ENCODE results near the gene CR1L. TPM values are rescaled to one million over a fixed set of nuclear protein-coding genes. Genes with fewer than 3 reads are reported as not detected.
"Not testable (repeated sequence)": the region's sequence is repeated elsewhere in the genome, so short reads cannot be mapped to it uniquely, and the experiment has no call there.

Gene CR1L
- polyA plus RNA-seq, 1 donor from 2014 or later, result not detected

DNA sequence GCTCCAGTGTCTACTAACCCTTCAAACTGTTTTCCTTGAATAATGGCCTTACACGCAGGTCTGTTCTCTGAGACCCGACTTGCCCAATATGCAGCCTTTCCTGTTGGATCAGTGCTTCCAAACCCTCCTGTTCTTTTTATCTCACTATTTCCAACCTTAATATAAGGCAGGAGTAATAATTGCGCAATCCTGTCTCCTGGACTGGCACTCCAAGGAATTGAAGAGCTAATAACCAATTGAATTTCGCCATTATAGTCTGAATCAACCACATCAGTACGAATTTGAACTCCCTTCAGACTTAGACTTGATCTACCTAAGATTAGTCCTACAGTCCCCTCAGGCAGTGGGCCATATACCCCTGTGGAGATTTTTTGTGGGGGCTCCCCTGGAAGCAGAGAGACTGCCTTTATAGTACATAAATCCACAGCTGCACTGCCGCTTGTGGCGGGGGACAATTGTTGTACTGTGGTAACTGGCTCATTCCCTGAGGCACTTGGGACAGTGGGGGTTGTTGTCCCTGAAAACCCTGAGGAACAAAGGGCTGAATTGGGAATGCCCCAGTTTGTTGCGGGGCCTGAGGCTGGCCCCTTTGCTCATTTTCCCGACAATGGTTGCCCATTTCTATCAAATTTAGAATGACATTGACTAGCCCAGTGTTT, 6.3 kb upstream of the CR1L start:
- H3K9ac ChIP-seq (ENCODE audit: low read length), result not testable (repeated sequence)

DNA sequence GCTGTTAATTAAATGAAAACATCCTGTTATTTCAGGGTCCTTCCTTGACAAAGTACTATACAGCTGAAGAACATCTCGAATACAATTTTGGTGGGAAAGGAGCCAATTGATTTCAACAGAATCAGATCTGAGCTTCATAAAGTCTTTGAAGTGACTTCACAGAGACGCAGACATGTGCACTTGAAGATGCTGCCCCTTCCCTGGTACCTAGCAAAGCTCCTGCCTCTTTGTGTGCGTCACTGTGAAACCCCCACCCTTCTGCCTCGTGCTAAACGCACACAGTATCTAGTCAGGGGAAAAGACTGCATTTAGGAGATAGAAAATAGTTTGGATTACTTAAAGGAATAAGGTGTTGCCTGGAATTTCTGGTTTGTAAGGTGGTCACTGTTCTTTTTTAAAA, 5.6 kb upstream of the CR1L start:
- not testable (repeated sequence) for H4K20me1 ChIP-seq (ENCODE audit: insufficient read depth); H3K9me3 ChIP-seq (ENCODE audit: low read length); H3F3A ChIP-seq (ENCODE audit: insufficient read depth, low read length, poor library complexity, severe bottlenecking); H3K9ac ChIP-seq (ENCODE audit: low read length); H3K79me2 ChIP-seq (replicated peaks; ENCODE audit: insufficient read depth, low read length); H3K4me3 ChIP-seq (ENCODE audit: low read length); H3K27me3 ChIP-seq (ENCODE audit: insufficient read depth, low read depth, low read length); H3K4me2 ChIP-seq (ENCODE audit: low read length); H2AFZ ChIP-seq (ENCODE audit: low read depth, low read length); H3K9me2 ChIP-seq (ENCODE audit: insufficient read depth, low read length); H3K27ac ChIP-seq (ENCODE audit: low read length); H3K36me3 ChIP-seq (ENCODE audit: insufficient read depth, low read length)

More for the DNA sequence above, 6.3 kb upstream of the CR1L start:
- H3K4me3 ChIP-seq (ENCODE audit: low read length); H3K79me2 ChIP-seq (replicated peaks; ENCODE audit: insufficient read depth, low read length); H3K4me2 ChIP-seq (ENCODE audit: low read length); H3K9me2 ChIP-seq (ENCODE audit: insufficient read depth, low read length); H3K27ac ChIP-seq (ENCODE audit: low read length); H3F3A ChIP-seq (ENCODE audit: insufficient read depth, low read length, poor library complexity, severe bottlenecking); H2AFZ ChIP-seq (ENCODE audit: low read depth, low read length); H3K36me3 ChIP-seq (ENCODE audit: insufficient read depth, low read length); H3K27me3 ChIP-seq (ENCODE audit: insufficient read depth, low read depth, low read length); H4K20me1 ChIP-seq (ENCODE audit: insufficient read depth); H3K9me3 ChIP-seq (ENCODE audit: low read length): not testable (repeated sequence)

GRCh38 chr1:207644166-207644851, 624 bp upstream of the CR1L start:
- Histone ChIP-seq H3K9me2 (ENCODE audit: insufficient read depth, low read length) (no peaks in the 10 kb centered on the region), H3K27me3 (ENCODE audit: insufficient read depth, low read depth, low read length) (no peaks in the 10 kb centered on the region), H3K9me3 (ENCODE audit: low read length) (no peaks in the 10 kb centered on the region), H3K9ac (ENCODE audit: low read length) (no peak overlapping the region), H3K27ac (ENCODE audit: low read length) (no peak overlapping the region), H4K20me1 (ENCODE audit: insufficient read depth) (no peaks in the 10 kb centered on the region), H3K36me3 (ENCODE audit: insufficient read depth, low read length) (no peaks in the 10 kb centered on the region), H3K79me2 (replicated peaks; ENCODE audit: insufficient read depth, low read length) (no peaks in the 10 kb centered on the region), H3K4me2 (ENCODE audit: low read length) (no peak overlapping the region), H3F3A (ENCODE audit: insufficient read depth, low read length, poor library complexity, severe bottlenecking) (no peaks in the 10 kb centered on the region), H3K4me3 (ENCODE audit: low read length) (no peak overlapping the region), H2AFZ (ENCODE audit: low read depth, low read length) (no peak overlapping the region)
- TF ChIP-seq POLR2AphosphoS5 (IDR thresholded peaks at IDR 0.05) (no peak), TAF1 (IDR thresholded peaks at IDR 0.05; ENCODE audit: low read depth) (no peak), SMC3 (conservative IDR thresholded peaks at IDR 0.05; ENCODE audit: poor library complexity) (no peak), RAD21 (conservative IDR thresholded peaks at IDR 0.05) (no peak), EP300 (conservative IDR thresholded peaks at IDR 0.05; ENCODE audit: poor library complexity, severe bottlenecking) (no peak), MXI1 (conservative IDR thresholded peaks at IDR 0.05; ENCODE audit: poor library complexity, severe bottlenecking) (no peak), REST (IDR thresholded peaks at IDR 0.05; ENCODE audit: borderline replicate concordance) (no peak)
- TF ChIP-seq, protein P1, sequence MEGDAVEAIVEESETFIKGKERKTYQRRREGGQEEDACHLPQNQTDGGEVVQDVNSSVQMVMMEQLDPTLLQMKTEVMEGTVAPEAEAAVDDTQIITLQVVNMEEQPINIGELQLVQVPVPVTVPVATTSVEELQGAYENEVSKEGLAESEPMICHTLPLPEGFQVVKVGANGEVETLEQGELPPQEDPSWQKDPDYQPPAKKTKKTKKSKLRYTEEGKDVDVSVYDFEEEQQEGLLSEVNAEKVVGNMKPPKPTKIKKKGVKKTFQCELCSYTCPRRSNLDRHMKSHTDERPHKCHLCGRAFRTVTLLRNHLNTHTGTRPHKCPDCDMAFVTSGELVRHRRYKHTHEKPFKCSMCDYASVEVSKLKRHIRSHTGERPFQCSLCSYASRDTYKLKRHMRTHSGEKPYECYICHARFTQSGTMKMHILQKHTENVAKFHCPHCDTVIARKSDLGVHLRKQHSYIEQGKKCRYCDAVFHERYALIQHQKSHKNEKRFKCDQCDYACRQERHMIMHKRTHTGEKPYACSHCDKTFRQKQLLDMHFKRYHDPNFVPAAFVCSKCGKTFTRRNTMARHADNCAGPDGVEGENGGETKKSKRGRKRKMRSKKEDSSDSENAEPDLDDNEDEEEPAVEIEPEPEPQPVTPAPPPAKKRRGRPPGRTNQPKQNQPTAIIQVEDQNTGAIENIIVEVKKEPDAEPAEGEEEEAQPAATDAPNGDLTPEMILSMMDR (IDR thresholded peaks at IDR 0.05; ENCODE audit: poor library complexity, severe bottlenecking), result no peak
